Panc1 (cell line): ENCODE results near the gene CCDC141. TPM values are rescaled to one million over a fixed set of nuclear protein-coding genes. Genes with fewer than 3 reads are reported as not detected.

Source experiments
- ATAC-seq: fragments of 200-7000 bp; cut with Tn5 transposase; 2 replicates; pipeline ENCODE4 v1.9.1; 2020; ENCODE audit warnings: mild to moderate bottlenecking, moderate library complexity
- BruUV-seq: library from RNA; stranded (reverse); fragments of 400-500 nt; replicated peaks from 2 replicates; lab custom pipeline; 2021; lab: Mats Ljungman, UMichigan
- CTCF ChIA-PET: fragments of 300-600 bp; sonication (Branson Sonifier 250); formaldehyde crosslinking; loops from one replicate; lab custom pipeline; 2022; ENCODE audit warnings: antibody characterized with exemption; lab: Charles Lee
- POLR2A ChIA-PET: fragments of 300-600 bp; sonication (Branson Sonifier 250); formaldehyde crosslinking; loops from one replicate; lab custom pipeline; 2022; ENCODE audit warnings: antibody characterized with exemption; lab: Charles Lee
- DNase-seq: peaks from one replicate; pipeline ENCODE4 v3.0.0-alpha.2; 2010; ENCODE audit warnings: low read depth, low spot score
- H3K27ac ChIP-seq: 2 replicates; pipeline ENCODE4 v1.5.1; 2011; ENCODE audit warnings: mild to moderate bottlenecking, low read length, inconsistent platforms
- H3K27me3 ChIP-seq: fragments of 200-500 bp; sonication (Bioruptor generic); 2 replicates; pipeline ENCODE4 v1.6.0; 2014; ENCODE audit warnings: low read length, inconsistent platforms; ENCODE audit not compliant: control insufficient read depth, insufficient read depth
- H3K36me3 ChIP-seq: fragments of 200-500 bp; sonication (Bioruptor generic); 2 replicates; pipeline ENCODE4 v1.5.1; 2014; ENCODE audit warnings: inconsistent platforms, mild to moderate bottlenecking, low read length, moderate library complexity; ENCODE audit not compliant: control insufficient read depth, insufficient read depth
- H3K4me1 ChIP-seq: 2 replicates; pipeline ENCODE4 v1.5.1; 2011; ENCODE audit warnings: inconsistent platforms, mild to moderate bottlenecking, low read length, moderate library complexity; ENCODE audit not compliant: control insufficient read depth, insufficient read depth
- H3K4me3 ChIP-seq, 2 experiments: 2 replicates each; pipeline ENCODE4 v1.5.1; 2011 to 2012; ENCODE audit warnings: low read depth in 2 of 2, low read length in 2 of 2, mild to moderate bottlenecking in 2 of 2, inconsistent platforms in 1 of 2, moderate library complexity in 1 of 2
- H3K9me3 ChIP-seq: fragments of 200-500 bp; sonication (Bioruptor generic); 2 replicates; pipeline ENCODE4 v1.5.1; 2014; ENCODE audit warnings: low read depth, mild to moderate bottlenecking, inconsistent platforms, low read length, moderate library complexity; ENCODE audit not compliant: control insufficient read depth, insufficient read depth
- CTCF ChIP-seq: fragments of 450-650 bp; IDR thresholded peaks from 2 replicates; pipeline ENCODE4 v1.5.1; 2017; ENCODE audit warnings: mild to moderate bottlenecking
- POLR2AphosphoS5 ChIP-seq: IDR thresholded peaks from 2 replicates; pipeline ENCODE4 v1.6.1; 2012; ENCODE audit warnings: mild to moderate bottlenecking, low read depth, low read length, moderate library complexity
- SIN3A ChIP-seq: IDR thresholded peaks from 2 replicates; pipeline ENCODE4 v1.6.1; 2012; ENCODE audit warnings: low read depth, mild to moderate bottlenecking, low read length, moderate library complexity, borderline replicate concordance; ENCODE audit not compliant: insufficient read depth
- TCF7L2 ChIP-seq: IDR thresholded peaks from 2 replicates; pipeline ENCODE4 v1.6.1; 2011; ENCODE audit warnings: mild to moderate bottlenecking, low read depth, low read length, inconsistent platforms
- in situ Hi-C: cut with HindIII; loops from 2 replicates; pipeline ENCODE4 v1.10.0; 2016; ENCODE audit warnings: low sequenced_read_pairs, low pct_unique_long_range_greater_than_20kb
- intact Hi-C: fragments of 100-400 bp; cut with micrococcal nuclease; formaldehyde crosslinking; loops from one replicate; pipeline ENCODE4 v1.10.0; 2022; ENCODE audit not compliant: unreplicated experiment
- total RNA-seq: library from RNA; stranded (reverse); gene quantifications from one replicate; pipeline ENCODE4 v1.2.1, GENCODE V29; 2021; ENCODE audit not compliant: unreplicated experiment
- TF ChIP-seq, protein P1 (sequence below), 2 experiments: IDR thresholded peaks; 2 replicates each; pipeline ENCODE4 v1.6.1; 2011 to 2012; ENCODE audit warnings: low read depth in 2 of 2, control low read depth in 1 of 2, low read length in 1 of 2, mild to moderate bottlenecking in 1 of 2, moderate library complexity in 1 of 2; ENCODE audit not compliant: insufficient read depth in 1 of 2

The CCDC141 gene
- total RNA-seq, 1 experiment from 2014 or later, result 0.10 TPM

GRCh38 chr2:178924817-178925216 is 125.1 kb downstream of the CCDC141 start:
- BruUV-seq, result no TSS peak
- intact Hi-C loops (no loop called here), in situ Hi-C loops (no loop called here)
- Histone ChIP-seq H3K4me3 (no peak overlapping the region), H3K4me1 (no peaks in the 10 kb centered on the region), H3K27me3 (no peaks in the 10 kb centered on the region), H3K27ac (no peak overlapping the region), H3K9me3 (no peaks in the 10 kb centered on the region), H3K36me3 (no peaks in the 10 kb centered on the region)
- POLR2A ChIA-PET, result no interaction called here
- ATAC-seq (no peak), DNase-seq (no peak)
- TF ChIP-seq TCF7L2, result no peak
- TF ChIP-seq, protein P1, sequence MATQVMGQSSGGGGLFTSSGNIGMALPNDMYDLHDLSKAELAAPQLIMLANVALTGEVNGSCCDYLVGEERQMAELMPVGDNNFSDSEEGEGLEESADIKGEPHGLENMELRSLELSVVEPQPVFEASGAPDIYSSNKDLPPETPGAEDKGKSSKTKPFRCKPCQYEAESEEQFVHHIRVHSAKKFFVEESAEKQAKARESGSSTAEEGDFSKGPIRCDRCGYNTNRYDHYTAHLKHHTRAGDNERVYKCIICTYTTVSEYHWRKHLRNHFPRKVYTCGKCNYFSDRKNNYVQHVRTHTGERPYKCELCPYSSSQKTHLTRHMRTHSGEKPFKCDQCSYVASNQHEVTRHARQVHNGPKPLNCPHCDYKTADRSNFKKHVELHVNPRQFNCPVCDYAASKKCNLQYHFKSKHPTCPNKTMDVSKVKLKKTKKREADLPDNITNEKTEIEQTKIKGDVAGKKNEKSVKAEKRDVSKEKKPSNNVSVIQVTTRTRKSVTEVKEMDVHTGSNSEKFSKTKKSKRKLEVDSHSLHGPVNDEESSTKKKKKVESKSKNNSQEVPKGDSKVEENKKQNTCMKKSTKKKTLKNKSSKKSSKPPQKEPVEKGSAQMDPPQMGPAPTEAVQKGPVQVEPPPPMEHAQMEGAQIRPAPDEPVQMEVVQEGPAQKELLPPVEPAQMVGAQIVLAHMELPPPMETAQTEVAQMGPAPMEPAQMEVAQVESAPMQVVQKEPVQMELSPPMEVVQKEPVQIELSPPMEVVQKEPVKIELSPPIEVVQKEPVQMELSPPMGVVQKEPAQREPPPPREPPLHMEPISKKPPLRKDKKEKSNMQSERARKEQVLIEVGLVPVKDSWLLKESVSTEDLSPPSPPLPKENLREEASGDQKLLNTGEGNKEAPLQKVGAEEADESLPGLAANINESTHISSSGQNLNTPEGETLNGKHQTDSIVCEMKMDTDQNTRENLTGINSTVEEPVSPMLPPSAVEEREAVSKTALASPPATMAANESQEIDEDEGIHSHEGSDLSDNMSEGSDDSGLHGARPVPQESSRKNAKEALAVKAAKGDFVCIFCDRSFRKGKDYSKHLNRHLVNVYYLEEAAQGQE (IDR thresholded peaks at IDR 0.05; ENCODE audit: insufficient read depth in 1 of 2, low read depth in 2 of 2, low read length in 1 of 2), result no peak
- no peak for TF ChIP-seq POLR2AphosphoS5
- no peak for TF ChIP-seq CTCF
- no peak for TF ChIP-seq SIN3A
- CTCF ChIA-PET, result no interaction called here

DNA sequence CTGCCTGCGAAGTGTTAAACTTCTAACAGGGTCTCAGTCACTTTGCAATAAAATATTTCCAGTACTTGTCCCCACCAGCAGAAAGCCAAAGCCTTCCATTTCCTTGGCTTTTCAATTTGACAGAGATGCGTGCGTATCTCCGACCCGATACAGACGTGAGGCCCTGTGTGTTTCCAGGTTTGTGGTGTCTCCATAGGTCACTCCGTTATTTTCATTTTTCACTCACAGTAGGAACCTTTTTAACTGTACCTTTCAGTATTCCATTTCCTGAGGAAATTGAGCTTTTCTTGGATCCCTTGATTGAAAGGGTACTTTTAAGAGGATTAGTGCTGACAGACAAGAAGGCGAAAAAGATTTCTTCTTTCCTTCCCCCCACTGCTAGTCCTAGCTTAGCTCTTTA is 126.4 kb downstream of the CCDC141 start:
- in situ Hi-C loops, result no loop called here
- H3K27ac ChIP-seq, result no peak overlapping the region
- H3K36me3 ChIP-seq, result no peaks in the 10 kb centered on the region
- ChIA-PET POLR2A (interaction anchor here (0.6 kb wide), 1 partner anchor 773 kb away, joined by 3 read pairs; no protein-coding TSS in a partner anchor), CTCF (no interaction called here)
- TF ChIP-seq POLR2AphosphoS5 (no peak), SIN3A (no peak), TCF7L2 (no peak), CTCF (no peak)
- TF ChIP-seq, protein P1 (IDR thresholded peaks at IDR 0.05; ENCODE audit: insufficient read depth in 1 of 2, low read depth in 2 of 2, low read length in 1 of 2), result no peak
- ATAC-seq, result no peak
- BruUV-seq, result no TSS peak
- intact Hi-C loops, result no loop called here
- no peaks in the 10 kb centered on the region for H3K27me3 ChIP-seq
- DNase-seq, result no peak
- no peaks in the 10 kb centered on the region for H3K9me3 ChIP-seq
- H3K4me1 ChIP-seq, result no peaks in the 10 kb centered on the region
- no peak overlapping the region for H3K4me3 ChIP-seq
